ENCODE results near the gene ALDH1A2. TPM values are rescaled to one million over a fixed set of nuclear protein-coding genes. Genes with fewer than 3 reads are reported as not detected.

Gene ALDH1A2
- total RNA-seq, 1 donor from 2014 or later = 30.8 TPM

DNA sequence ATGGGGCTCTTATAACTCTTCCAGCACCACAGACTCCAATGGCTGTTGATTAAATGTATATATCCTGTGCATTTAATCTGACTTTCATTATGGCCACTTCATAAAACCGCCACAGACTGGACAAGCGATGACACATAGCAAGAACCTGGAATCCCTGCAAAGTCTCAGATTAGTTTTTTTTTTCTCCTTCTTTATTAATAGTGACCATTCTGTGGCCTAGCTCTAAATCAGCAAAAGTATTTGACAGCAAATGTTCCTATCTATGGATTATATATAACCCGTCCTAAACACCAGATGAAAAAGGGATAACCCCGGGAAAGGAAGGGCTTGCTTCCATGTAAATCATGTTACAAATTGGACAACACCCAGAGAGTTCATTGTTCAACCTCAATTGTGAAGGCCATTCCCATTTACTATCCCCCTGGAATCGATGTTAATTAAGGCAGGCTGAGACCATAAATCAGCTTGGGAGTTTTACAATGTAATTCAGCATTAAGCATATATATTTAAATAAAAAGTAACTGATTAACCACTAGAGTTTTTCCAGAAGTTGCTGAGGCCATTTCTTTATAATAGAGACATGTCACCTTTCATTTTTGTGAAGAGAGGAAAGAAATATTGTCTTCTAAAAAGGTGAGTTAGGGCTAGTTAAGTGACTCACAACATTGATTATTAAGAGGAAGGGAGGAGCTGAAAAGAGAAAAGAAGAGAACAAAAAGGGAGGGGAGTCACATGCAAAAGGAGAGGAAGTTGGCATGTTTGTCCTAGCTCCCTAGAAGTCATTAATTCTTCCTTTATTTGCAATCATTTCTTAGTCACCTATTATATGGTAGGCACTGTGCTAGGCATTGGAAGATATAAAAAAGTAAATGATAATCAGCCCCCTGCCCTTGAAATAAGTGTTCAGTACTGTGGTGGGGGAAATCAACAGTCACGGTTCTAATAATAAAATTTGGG is 26.2 kb downstream of the ALDH1A2 start:
- no peaks in the 10 kb centered on the region for H4K20me1 ChIP-seq (ENCODE audit: low read depth)
- no peaks in the 10 kb centered on the region for H3K79me2 ChIP-seq (ENCODE audit: low read depth)
- no peaks in the 10 kb centered on the region for H3K36me3 ChIP-seq
- Mint-ChIP-seq H3K4me3 (no peak overlapping the region), H3K36me3 (no peaks in the 10 kb centered on the region), H3K27me3 (ENCODE audit: insufficient read depth, low read depth) (peaks cover 3% of the 10 kb centered on the region), H3K4me1 (no peaks in the 10 kb centered on the region), H3K9me3 (no peaks in the 10 kb centered on the region), H3K27ac (no peak overlapping the region)
- no peak overlapping the region for H3K4me3 ChIP-seq
- H3K27me3 ChIP-seq = no peaks in the 10 kb centered on the region
- no peak for DNase-seq (ENCODE audit: low spot score)
- H3F3A ChIP-seq (ENCODE audit: low read depth) = no peaks in the 10 kb centered on the region
- H3K4me2 ChIP-seq = no peak overlapping the region
- peaks cover 7% of the 10 kb centered on the region for H3K4me1 ChIP-seq
- H3K9me3 ChIP-seq (ENCODE audit: low read depth) = no peaks in the 10 kb centered on the region
- H3K9ac ChIP-seq = no peak overlapping the region
- no peak overlapping the region for H3K27ac ChIP-seq
- no peak overlapping the region for H2AFZ ChIP-seq (replicated peaks)
- TF ChIP-seq EZH2phosphoT487 (IDR thresholded peaks at IDR 0.05) (no peak), EZH2 (IDR thresholded peaks at IDR 0.05) (no peak), CTCF (IDR thresholded peaks at IDR 0.05) (no peak)

GRCh38 chr15:58038426-58039078 is 27.0 kb downstream of the ALDH1A2 start:
- Mint-ChIP-seq H3K27ac (no peak overlapping the region), H3K36me3 (no peaks in the 10 kb centered on the region), H3K4me3 (no peak overlapping the region), H3K27me3 (ENCODE audit: insufficient read depth, low read depth) (peaks cover 3% of the 10 kb centered on the region), H3K9me3 (no peaks in the 10 kb centered on the region), H3K4me1 (no peaks in the 10 kb centered on the region)
- H3K27me3 ChIP-seq = no peaks in the 10 kb centered on the region
- no peak overlapping the region for H3K4me2 ChIP-seq
- H3F3A ChIP-seq (ENCODE audit: low read depth) = no peaks in the 10 kb centered on the region
- no peaks in the 10 kb centered on the region for H3K36me3 ChIP-seq
- no peak for TF ChIP-seq CTCF (IDR thresholded peaks at IDR 0.05)
- TF ChIP-seq EZH2 (IDR thresholded peaks at IDR 0.05) = no peak
- no peak overlapping the region for H2AFZ ChIP-seq (replicated peaks)
- no peaks in the 10 kb centered on the region for H3K9me3 ChIP-seq (ENCODE audit: low read depth)
- H4K20me1 ChIP-seq (ENCODE audit: low read depth) = no peaks in the 10 kb centered on the region
- H3K79me2 ChIP-seq (ENCODE audit: low read depth) = no peaks in the 10 kb centered on the region
- H3K27ac ChIP-seq = no peak overlapping the region
- DNase-seq (ENCODE audit: low spot score) = no peak
- H3K9ac ChIP-seq = no peak overlapping the region
- peaks cover 7% of the 10 kb centered on the region for H3K4me1 ChIP-seq
- H3K4me3 ChIP-seq = no peak overlapping the region

- peaks cover 3% of the 10 kb centered on the region for H3K27me3 Mint-ChIP-seq (ENCODE audit: insufficient read depth, low read depth)
- Histone ChIP-seq H3K36me3 (no peaks in the 10 kb centered on the region), H3K9ac (no peak overlapping the region), H3K27ac (no peak overlapping the region), H3K4me2 (no peak overlapping the region), H3K4me1 (peaks cover 7% of the 10 kb centered on the region), H3K27me3 (no peaks in the 10 kb centered on the region), H3F3A (ENCODE audit: low read depth) (no peaks in the 10 kb centered on the region), H4K20me1 (ENCODE audit: low read depth) (no peaks in the 10 kb centered on the region), H3K79me2 (ENCODE audit: low read depth) (no peaks in the 10 kb centered on the region), H3K4me3 (no peak overlapping the region), H3K9me3 (ENCODE audit: low read depth) (no peaks in the 10 kb centered on the region), H2AFZ (replicated peaks) (no peak overlapping the region)
- no peak overlapping the region for H3K27ac Mint-ChIP-seq
- no peaks in the 10 kb centered on the region for H3K4me1 Mint-ChIP-seq
- no peaks in the 10 kb centered on the region for H3K36me3 Mint-ChIP-seq
- no peak overlapping the region for H3K4me3 Mint-ChIP-seq
- no peaks in the 10 kb centered on the region for H3K9me3 Mint-ChIP-seq
- TF ChIP-seq CTCF (IDR thresholded peaks at IDR 0.05) (no peak), EZH2 (IDR thresholded peaks at IDR 0.05) (no peak), EZH2phosphoT487 (IDR thresholded peaks at IDR 0.05) (no peak)
- DNase-seq (ENCODE audit: low spot score) = no peak
These were observed 27.7 kb downstream of the ALDH1A2 start for GRCh38 chr15:58037723-58038301.
